Pancreas (tissue), 10 donors: ENCODE results near the gene ACSL6. TPM values are rescaled to one million over a fixed set of nuclear protein-coding genes. Genes with fewer than 3 reads are reported as not detected.

Source experiments
- ATAC-seq, 4 donors: fragments of 200-7000 bp; cut with Tn5 transposase; one replicate each; pipeline versions ENCODE4 v1.8.0 to v1.9.1; 2020; ENCODE audit warnings: mild to moderate bottlenecking in 4 of 4, moderate library complexity in 4 of 4
- DNase-seq, 6 donors: peaks; one replicate each; pipeline ENCODE4 v3.0.0-alpha.2; 2020
- FAIRE-seq: peaks from 2 replicates; lab custom pipeline; 2012; peaks lifted over from hg19 to GRCh38; lab: Jason Lieb, UNC
- H3K27ac ChIP-seq, 4 donors: fragments of 200-600 bp; sonication (generic); 1 replicate in 3 of 4; 2 replicates in 1 of 4; pipeline versions ENCODE4 v1.5.0 to v1.8.0; 2020
- H3K27me3 ChIP-seq, 4 donors: fragments of 200-600 bp; one replicate each; pipeline ENCODE4 v1.8.0; 2021
- H3K36me3 ChIP-seq, 3 donors: fragments of 200-600 bp; sonication (generic) in 1 of 3; one replicate each; pipeline versions ENCODE4 v1.5.0 to v1.8.0; 2020 to 2021
- H3K4me1 ChIP-seq, 3 donors: fragments of 200-600 bp; one replicate each; pipeline ENCODE4 v1.8.0; 2021
- H3K4me3 ChIP-seq, 4 donors: fragments of 200-600 bp; sonication (generic) in 2 of 4; one replicate each; pipeline versions ENCODE4 v1.5.0 to v1.8.0; 2020 to 2021
- H3K9me3 ChIP-seq, 4 donors: fragments of 200-600 bp; one replicate each; pipeline ENCODE4 v1.8.0; 2021
- WGBS, 2 donors: extraction: QIAGEN DNeasy Blood & Tissue Kit; methylation state at CpG; one replicate each; pipeline ENCODE4 v1.1.7; 2013; 5-methylcytosine and 5-hydroxymethylcytosine counted together
- intact Hi-C, 3 donors: fragments of 100-400 bp; cut with DNase I; formaldehyde crosslinking; loops; one replicate each; pipeline versions ENCODE4 v1.11.1 to v1.14.2; 2022
- polyA plus RNA-seq, 2 donors: library from polyadenylated mRNA; stranded (reverse); fragments of 200-250 nt; gene quantifications; one replicate each; pipeline ENCODE4 v1.2.3, GENCODE V29; 2013
- total RNA-seq, 6 donors: library from RNA; stranded (reverse); fragmentation: NEBNext Ultra II Directional in 4 of 6; extraction: Animal tissue kit (Norgen Biotek cat#: 25700) in 4 of 6; gene quantifications; one replicate each; pipeline versions ENCODE4 v1.2.1 to v1.2.4, GENCODE V29; 2021 to 2023
- TF ChIP-seq, protein P1 (sequence below), 4 donors: fragments of 200-600 bp; sonication (generic) in 3 of 4; IDR thresholded peaks; one replicate each; pipeline versions ENCODE4 v1.5.0 to v1.8.0; 2021; ENCODE audit warnings: antibody characterized with exemption in 4 of 4
- donor health status: healthy with polysubstance abuse.
- donor health status: DM: no; HTN: no; CAD: no; lungs with moderate emphysema.
- donor health status: DM: no; HTN: no; CAD: no.
- donor health status: control.
- donor health status: control.
- donor health status: Bipolar disorder and iron deficiency.
- donor health status: DM: yes; HTN: yes; CAD: no.
- donor health status: DM: no; HTN: no; CAD: no.
- donor health status: DM: no; HTN: no; CAD: no.
- donor health status: DM: yes; HTN: yes; CAD: no.

The ACSL6 gene
- total and polyA plus RNA-seq, 8 donors, result 0.83 to 3.3 (median 1.1) TPM

DNA sequence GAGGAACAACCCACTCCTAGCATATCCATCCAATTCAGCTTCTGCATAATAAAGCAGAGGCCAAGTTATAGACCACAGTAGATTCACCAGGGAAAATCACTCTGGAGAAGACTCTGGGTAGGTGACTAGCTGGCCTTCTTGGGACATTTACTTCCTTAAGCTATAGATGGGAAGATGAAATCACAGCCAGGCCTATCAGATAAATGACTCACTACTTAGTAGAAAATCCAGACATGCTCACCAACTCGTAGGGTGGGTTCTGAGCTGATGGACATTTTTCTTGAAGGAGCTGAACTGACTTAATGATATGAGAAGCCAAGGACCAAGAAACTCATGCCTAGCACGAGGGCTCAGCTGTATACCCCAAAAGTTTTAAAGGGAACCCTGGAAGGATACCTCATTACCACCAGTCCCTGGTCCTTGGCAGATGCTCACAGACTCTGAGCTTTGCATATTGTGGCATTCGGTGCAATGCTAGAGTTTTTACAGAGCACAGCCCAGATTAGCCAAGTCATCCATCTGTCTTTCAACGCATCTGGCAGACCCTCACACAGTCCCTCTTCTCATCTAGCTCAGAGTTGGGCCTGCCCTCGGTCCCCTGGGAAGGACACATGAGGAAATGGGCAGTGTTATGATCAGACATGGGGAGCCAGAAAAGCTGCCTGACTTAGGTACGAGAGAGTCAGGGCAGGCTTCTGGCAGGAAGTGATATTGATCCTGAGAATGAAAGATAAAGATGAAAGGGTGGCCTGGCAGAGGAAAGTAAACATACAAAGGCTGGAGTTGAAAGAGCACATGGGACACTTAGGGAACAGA is 15.0 kb downstream of the ACSL6 start:
- peak overlapping the region in 1 of 4 donors; percentile 46 for H3K27ac ChIP-seq
- intact Hi-C loops, result loop anchor here in 1 of 3 donors (10.0 kb wide), 1 partner anchor 192 kb away; no protein-coding TSS in a partner anchor
- no peak overlapping the region for H3K4me3 ChIP-seq
- DNase-seq, result peak in 3 of 6 donors; percentile 11 to 26 (median 13)
- H3K4me1 ChIP-seq, result peaks cover 9 to 25% (median 13%) of the 10 kb centered on the region in 3 donors
- FAIRE-seq, result no peak
- no peaks in the 10 kb centered on the region for H3K36me3 ChIP-seq
- TF ChIP-seq, protein P1, sequence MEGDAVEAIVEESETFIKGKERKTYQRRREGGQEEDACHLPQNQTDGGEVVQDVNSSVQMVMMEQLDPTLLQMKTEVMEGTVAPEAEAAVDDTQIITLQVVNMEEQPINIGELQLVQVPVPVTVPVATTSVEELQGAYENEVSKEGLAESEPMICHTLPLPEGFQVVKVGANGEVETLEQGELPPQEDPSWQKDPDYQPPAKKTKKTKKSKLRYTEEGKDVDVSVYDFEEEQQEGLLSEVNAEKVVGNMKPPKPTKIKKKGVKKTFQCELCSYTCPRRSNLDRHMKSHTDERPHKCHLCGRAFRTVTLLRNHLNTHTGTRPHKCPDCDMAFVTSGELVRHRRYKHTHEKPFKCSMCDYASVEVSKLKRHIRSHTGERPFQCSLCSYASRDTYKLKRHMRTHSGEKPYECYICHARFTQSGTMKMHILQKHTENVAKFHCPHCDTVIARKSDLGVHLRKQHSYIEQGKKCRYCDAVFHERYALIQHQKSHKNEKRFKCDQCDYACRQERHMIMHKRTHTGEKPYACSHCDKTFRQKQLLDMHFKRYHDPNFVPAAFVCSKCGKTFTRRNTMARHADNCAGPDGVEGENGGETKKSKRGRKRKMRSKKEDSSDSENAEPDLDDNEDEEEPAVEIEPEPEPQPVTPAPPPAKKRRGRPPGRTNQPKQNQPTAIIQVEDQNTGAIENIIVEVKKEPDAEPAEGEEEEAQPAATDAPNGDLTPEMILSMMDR (IDR thresholded peaks at IDR 0.05), result no peak
- no peaks in the 10 kb centered on the region for H3K27me3 ChIP-seq
- H3K9me3 ChIP-seq, result no peaks in the 10 kb centered on the region
- ATAC-seq, result peak; percentile 70 to 89 (median 78)
- WGBS, 2 donors, result 41 to 46% methylated on average over 6 of the region's 6 CpGs

DNA sequence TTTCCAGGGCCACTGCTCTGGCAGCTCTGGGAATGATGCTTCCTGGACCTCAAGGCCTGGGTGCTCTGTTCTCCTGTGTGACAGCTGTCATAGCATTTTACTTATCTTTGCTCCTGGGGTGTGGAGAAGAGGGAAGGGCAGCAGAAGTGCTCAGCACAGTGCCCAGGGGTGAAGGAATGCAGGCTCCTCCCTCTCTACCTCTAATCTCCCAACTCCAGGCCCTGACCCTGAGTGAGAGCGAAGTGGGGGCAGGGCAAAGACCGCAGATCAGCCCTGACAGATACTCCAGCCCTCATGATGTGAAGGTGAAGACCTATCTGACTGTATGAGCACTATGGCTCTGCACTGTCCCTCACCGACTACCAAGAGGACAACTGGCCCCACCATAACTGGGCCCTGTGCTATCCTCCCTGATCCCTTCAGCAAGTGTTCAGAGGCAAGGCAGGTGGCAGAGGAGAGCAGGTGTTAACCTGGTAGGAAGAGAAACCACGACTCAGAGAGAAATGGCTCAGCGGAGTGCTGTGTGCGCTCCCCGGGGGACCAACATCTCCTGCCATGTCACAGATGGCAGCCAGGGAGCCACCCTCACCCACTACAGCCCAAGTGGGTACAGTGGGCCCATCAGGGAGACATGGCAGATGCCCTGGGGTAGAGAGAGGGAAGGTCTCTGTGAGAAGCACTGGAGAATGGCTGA is 16.8 kb downstream of the ACSL6 start:
- FAIRE-seq (no peak), DNase-seq (peak in 1 of 6 donors; percentile 36), ATAC-seq (no peak)
- H3K27me3 ChIP-seq, result no peaks in the 10 kb centered on the region
- H3K36me3 ChIP-seq, result no peaks in the 10 kb centered on the region
- TF ChIP-seq, protein P1 (IDR thresholded peaks at IDR 0.05), result no peak
- H3K27ac ChIP-seq, result no peak overlapping the region
- H3K4me1 ChIP-seq, result peaks cover 9 to 25% (median 13%) of the 10 kb centered on the region in 3 donors
- intact Hi-C loops, result loop anchor here in 1 of 3 donors (10.0 kb wide), 1 partner anchor 190 kb away; no protein-coding TSS in a partner anchor
- H3K4me3 ChIP-seq, result no peak overlapping the region
- 88 to 89% methylated on average over 7 of the region's 7 CpGs for WGBS, 2 donors
- no peaks in the 10 kb centered on the region for H3K9me3 ChIP-seq

DNA sequence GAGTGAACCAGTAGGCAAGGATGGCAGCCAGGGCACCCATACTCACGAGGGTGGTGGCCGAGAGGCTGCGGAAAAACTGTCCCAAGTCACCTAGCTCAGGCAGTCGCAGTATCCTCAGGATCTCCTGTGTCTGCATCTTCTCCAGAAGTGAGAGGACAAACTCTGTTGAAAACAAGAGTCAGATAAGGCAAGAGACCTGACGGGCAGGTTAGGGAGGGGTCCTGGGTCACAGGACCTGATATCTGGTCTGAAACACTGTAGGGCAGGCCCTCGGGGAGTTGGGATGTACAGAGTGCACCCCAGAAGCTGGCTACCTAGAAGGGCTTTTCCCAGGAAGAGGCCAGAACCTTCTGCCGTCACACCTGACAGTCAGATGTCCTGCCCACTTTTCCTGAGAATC is 17.4 kb downstream of the ACSL6 start:
- no peak for ATAC-seq
- no peaks in the 10 kb centered on the region for H3K36me3 ChIP-seq
- H3K9me3 ChIP-seq, result no peaks in the 10 kb centered on the region
- WGBS, 2 donors, result 79 to 86% methylated on average over 7 of the region's 7 CpGs
- H3K27ac ChIP-seq, result no peak overlapping the region
- TF ChIP-seq, protein P1 (IDR thresholded peaks at IDR 0.05), result no peak
- H3K4me3 ChIP-seq, result no peak overlapping the region
- FAIRE-seq, result no peak
- peaks cover 9 to 25% (median 13%) of the 10 kb centered on the region in 3 donors for H3K4me1 ChIP-seq
- peak in 1 of 6 donors; percentile 30 for DNase-seq
- intact Hi-C loops, result loop anchor here in 1 of 3 donors (10.0 kb wide), 1 partner anchor 189 kb away; no protein-coding TSS in a partner anchor
- H3K27me3 ChIP-seq, result no peaks in the 10 kb centered on the region

DNA sequence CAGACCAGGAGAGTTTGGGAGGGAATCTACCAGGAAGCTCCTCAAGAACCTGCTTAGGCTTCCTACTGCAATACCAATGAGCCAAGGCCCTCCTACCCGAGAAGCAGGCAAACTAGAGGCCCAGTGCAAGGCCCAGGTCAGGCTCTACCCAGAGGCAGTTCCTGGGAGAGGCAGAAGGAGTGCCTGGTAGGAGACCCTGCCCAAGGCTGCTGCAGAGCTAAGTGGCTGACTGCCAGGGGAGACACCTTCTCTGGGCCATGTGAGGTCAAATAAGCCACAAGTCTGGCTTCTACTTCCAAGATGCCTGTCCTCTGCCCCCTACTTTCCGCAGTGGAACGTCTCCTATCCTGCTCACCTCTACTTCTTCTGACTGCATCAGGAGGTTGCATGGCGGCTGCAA is 17.8 kb downstream of the ACSL6 start:
- no peaks in the 10 kb centered on the region for H3K36me3 ChIP-seq
- TF ChIP-seq, protein P1 (IDR thresholded peaks at IDR 0.05), result no peak
- DNase-seq (peak in 1 of 6 donors; percentile 28), FAIRE-seq (no peak), ATAC-seq (no peak)
- no peak overlapping the region for H3K4me3 ChIP-seq
- H3K9me3 ChIP-seq, result no peaks in the 10 kb centered on the region
- H3K27me3 ChIP-seq, result no peaks in the 10 kb centered on the region
- WGBS, 2 donors, result 95 to 96% methylated on average over 4 of the region's 4 CpGs
- peaks cover 9 to 25% (median 13%) of the 10 kb centered on the region in 3 donors for H3K4me1 ChIP-seq
- intact Hi-C loops, result loop anchor here in 1 of 3 donors (10.0 kb wide), 1 partner anchor 189 kb away; no protein-coding TSS in a partner anchor
- no peak overlapping the region for H3K27ac ChIP-seq
